Measurements from ENCODE around the gene DDX41. TPM values are rescaled to one million over a fixed set of nuclear protein-coding genes. Genes with fewer than 3 reads are reported as not detected.

DDX41 gene
- total RNA-seq, 2 experiments from 2014 or later, result 49.6 to 49.7 TPM

DNA sequence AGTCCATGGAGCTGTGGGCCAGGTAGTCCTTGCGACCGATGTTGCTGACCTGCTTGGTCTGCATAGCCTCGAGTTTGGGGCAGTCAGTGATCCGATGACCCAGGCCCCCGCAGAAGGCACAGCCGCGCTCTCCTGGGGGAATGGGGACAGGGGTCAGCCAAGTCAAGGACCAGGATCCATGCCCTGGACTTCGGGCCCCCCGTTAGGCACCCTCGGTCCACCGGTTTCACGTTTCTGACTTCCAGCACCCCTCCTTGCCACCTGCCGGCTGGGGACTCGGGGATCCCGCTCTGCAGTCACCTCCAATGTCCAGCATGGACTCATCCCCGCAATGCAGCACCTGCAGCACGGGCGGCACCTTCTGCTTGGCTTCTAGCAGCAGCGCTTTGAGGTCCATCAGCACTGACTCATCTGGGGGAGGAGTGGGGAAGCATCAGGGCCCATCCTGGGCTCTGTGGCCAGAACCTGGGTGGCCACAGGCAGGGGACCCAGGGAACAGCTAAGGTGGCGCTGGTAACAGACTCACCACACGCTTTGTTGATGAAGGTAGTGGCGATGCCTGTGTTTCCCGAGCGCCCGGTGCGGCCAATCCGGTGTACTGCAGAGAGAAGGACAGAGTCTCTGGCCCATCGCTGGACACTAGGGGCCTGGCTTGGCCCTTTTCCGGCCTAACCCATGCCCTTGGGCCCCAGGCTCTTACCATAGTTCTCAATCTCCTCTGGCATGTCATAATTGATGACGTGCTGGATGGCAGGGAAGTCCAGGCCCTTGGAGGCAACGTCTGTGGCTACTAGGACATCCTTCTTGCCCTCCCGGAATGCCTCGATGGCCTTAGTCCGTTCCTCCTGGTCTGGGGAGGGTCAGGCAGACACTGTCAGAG, 4.7 kb downstream of the DDX41 start:
- TF ChIP-seq, protein P1, sequence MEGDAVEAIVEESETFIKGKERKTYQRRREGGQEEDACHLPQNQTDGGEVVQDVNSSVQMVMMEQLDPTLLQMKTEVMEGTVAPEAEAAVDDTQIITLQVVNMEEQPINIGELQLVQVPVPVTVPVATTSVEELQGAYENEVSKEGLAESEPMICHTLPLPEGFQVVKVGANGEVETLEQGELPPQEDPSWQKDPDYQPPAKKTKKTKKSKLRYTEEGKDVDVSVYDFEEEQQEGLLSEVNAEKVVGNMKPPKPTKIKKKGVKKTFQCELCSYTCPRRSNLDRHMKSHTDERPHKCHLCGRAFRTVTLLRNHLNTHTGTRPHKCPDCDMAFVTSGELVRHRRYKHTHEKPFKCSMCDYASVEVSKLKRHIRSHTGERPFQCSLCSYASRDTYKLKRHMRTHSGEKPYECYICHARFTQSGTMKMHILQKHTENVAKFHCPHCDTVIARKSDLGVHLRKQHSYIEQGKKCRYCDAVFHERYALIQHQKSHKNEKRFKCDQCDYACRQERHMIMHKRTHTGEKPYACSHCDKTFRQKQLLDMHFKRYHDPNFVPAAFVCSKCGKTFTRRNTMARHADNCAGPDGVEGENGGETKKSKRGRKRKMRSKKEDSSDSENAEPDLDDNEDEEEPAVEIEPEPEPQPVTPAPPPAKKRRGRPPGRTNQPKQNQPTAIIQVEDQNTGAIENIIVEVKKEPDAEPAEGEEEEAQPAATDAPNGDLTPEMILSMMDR (IDR thresholded peaks at IDR 0.05), result no peak
- peaks cover 56% of the 10 kb centered on the region for H3K36me3 ChIP-seq (ENCODE audit: insufficient read depth, low read length)
- no peak for DNase-seq

DNA sequence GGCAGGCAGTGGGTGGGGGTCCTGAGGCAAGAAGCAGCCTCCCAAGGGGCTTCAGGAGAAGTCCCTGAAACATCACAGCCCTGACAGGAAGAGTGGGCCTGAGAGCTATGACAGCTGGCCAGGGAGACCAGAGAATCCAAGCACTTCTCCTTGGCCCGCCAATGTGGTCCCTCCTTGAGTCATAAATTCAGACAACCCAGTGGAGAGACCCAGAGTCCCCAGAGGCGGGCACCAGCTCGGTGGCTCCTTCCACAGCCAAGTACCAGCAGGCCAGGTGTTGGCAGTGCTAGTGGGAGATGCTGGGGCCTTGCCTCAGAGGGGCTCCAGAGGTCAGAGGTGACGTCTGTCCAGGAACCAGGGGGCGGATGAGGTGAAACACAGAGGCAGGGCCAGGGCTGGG, 5.6 kb downstream of the DDX41 start:
- ATAC-seq (ENCODE audit: poor library complexity) (no peak), DNase-seq (peak in 1 of 14 experiments; percentile 31)
- H3K4me3 Mint-ChIP-seq, result no peak overlapping the region
- no peaks in the 10 kb centered on the region for H3K27me3 Mint-ChIP-seq
- Histone ChIP-seq H3K36me3 (ENCODE audit: insufficient read depth, low read length) (peaks cover 56% of the 10 kb centered on the region), H3K27ac (ENCODE audit: low read depth in 1 of 2, low read length in 2 of 2) (peak overlapping the region in 1 of 2 donors; percentile 52), H3K9me3 (ENCODE audit: control insufficient read depth in 1 of 2, insufficient read depth in 1 of 2, low read length in 2 of 2) (no peaks in the 10 kb centered on the region), H3K4me1 (ENCODE audit: insufficient read depth, low read length) (peaks cover 37% of the 10 kb centered on the region), H3K27me3 (ENCODE audit: control insufficient read depth in 1 of 2, insufficient read depth in 2 of 2, low read length in 2 of 2) (no peaks in the 10 kb centered on the region), H3K4me3 (ENCODE audit: low read length) (no peak overlapping the region)
- no peak overlapping the region for H3K27ac Mint-ChIP-seq
- no peaks in the 10 kb centered on the region for H3K9me3 Mint-ChIP-seq
- H3K4me1 Mint-ChIP-seq (ENCODE audit: low read depth), result peaks cover 12% of the 10 kb centered on the region
- peaks cover 54% of the 10 kb centered on the region for H3K36me3 Mint-ChIP-seq (ENCODE audit: low read depth)
- ChIA-PET CTCF (no interaction called here), POLR2A (no interaction called here)
- intact Hi-C loops (cut with DNase I, micrococcal nuclease), result no loop called here
- TF ChIP-seq, protein P1 (IDR thresholded peaks at IDR 0.05), result no peak

More for the DNA sequence above, 4.7 kb downstream of the DDX41 start:
- Histone ChIP-seq H3K4me1 (ENCODE audit: insufficient read depth, low read length) (peaks cover 39% of the 10 kb centered on the region), H3K27ac (ENCODE audit: low read depth in 1 of 2, low read length in 2 of 2) (no peak overlapping the region), H3K4me3 (ENCODE audit: low read length) (no peak overlapping the region), H3K9me3 (ENCODE audit: control insufficient read depth in 1 of 2, insufficient read depth in 1 of 2, low read length in 2 of 2) (no peaks in the 10 kb centered on the region), H3K27me3 (ENCODE audit: control insufficient read depth in 1 of 2, insufficient read depth in 2 of 2, low read length in 2 of 2) (no peaks in the 10 kb centered on the region)
- ATAC-seq (ENCODE audit: poor library complexity), result no peak
- H3K4me3 Mint-ChIP-seq, result no peak overlapping the region
- H3K9me3 Mint-ChIP-seq, result no peaks in the 10 kb centered on the region
- H3K27me3 Mint-ChIP-seq, result no peaks in the 10 kb centered on the region
- CTCF ChIA-PET, result no interaction called here
- H3K27ac Mint-ChIP-seq, result no peak overlapping the region
- peaks cover 61% of the 10 kb centered on the region for H3K36me3 Mint-ChIP-seq (ENCODE audit: low read depth)
- intact Hi-C loops (cut with DNase I, micrococcal nuclease), result no loop called here
- POLR2A ChIA-PET, result no interaction called here
- H3K4me1 Mint-ChIP-seq (ENCODE audit: low read depth), result peaks cover 18% of the 10 kb centered on the region

DNA sequence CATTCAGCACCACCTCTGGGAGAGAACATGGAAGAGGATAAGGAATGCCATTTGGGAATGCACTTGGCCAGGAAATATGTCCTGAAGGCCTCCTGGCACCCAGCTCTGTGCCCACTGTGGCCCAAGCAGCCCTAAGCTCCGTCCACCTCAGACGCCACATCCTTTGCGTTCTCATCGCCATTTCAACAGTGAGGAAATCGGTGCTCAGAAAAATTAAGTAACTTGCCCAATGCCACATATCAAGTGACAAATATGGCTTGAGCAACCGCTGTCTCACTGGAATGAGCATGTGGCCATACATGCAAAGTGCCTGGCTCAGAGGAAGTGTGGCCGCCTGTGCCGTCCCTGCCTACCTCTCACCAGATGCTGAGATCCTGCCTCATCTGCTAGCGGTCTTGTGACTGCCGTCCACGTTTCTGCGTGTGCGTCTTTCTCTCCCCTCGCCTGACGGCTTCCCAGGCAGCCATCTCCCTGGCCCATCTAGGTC, 6.2 kb downstream of the DDX41 start:
- Mint-ChIP-seq H3K36me3 (ENCODE audit: low read depth) (peaks cover 48% of the 10 kb centered on the region), H3K27me3 (no peaks in the 10 kb centered on the region)

More for the DNA sequence above, 6.2 kb downstream of the DDX41 start:
- Mint-ChIP-seq H3K27ac (no peak overlapping the region), H3K9me3 (no peaks in the 10 kb centered on the region), H3K4me1 (ENCODE audit: low read depth) (peaks cover 7% of the 10 kb centered on the region), H3K4me3 (no peak overlapping the region)
- POLR2A ChIA-PET, result no interaction called here
- DNase-seq (peak in 3 of 14 experiments; percentile 20 to 71 (median 61)), ATAC-seq (ENCODE audit: poor library complexity) (no peak)
- intact Hi-C loops (cut with DNase I, micrococcal nuclease), result no loop called here
- TF ChIP-seq, protein P1 (IDR thresholded peaks at IDR 0.05), result no peak
- CTCF ChIA-PET, result no interaction called here
- H3K36me3 ChIP-seq (ENCODE audit: insufficient read depth, low read length), result peaks cover 52% of the 10 kb centered on the region
- H3K4me1 ChIP-seq (ENCODE audit: insufficient read depth, low read length), result peaks cover 31% of the 10 kb centered on the region
- no peaks in the 10 kb centered on the region for H3K27me3 ChIP-seq (ENCODE audit: control insufficient read depth in 1 of 2, insufficient read depth in 2 of 2, low read length in 2 of 2)
- H3K9me3 ChIP-seq (ENCODE audit: control insufficient read depth in 1 of 2, insufficient read depth in 1 of 2, low read length in 2 of 2), result no peaks in the 10 kb centered on the region
- no peak overlapping the region for H3K4me3 ChIP-seq (ENCODE audit: low read length)
- H3K27ac ChIP-seq (ENCODE audit: low read depth in 1 of 2, low read length in 2 of 2), result peak overlapping the region in 1 of 2 donors; percentile 52
